HEK293 (cell line): ENCODE measurements around the gene APOBEC3F.
A peak's percentile ranks its signal among the peaks of the same experiment; 100 is the strongest.

ENCODE experiments used
- CTCF ChIA-PET: fragments of 350-600 bp; formaldehyde crosslinking; extraction: SDS; loops from one replicate; lab custom pipeline; 2021; ENCODE audit warnings: antibody characterized with exemption; lab: Yijun Ruan, JAX
- POLR2A ChIA-PET: fragments of 300-600 bp; formaldehyde crosslinking; extraction: SDS; loops from one replicate; lab custom pipeline; 2020; ENCODE audit warnings: antibody characterized with exemption, inconsistent platforms; lab: Yijun Ruan, JAX
- H3K27ac ChIP-seq: fragments of 200-500 bp; sonication (Bioruptor generic); 2 replicates; pipeline ENCODE4 v1.5.1; 2014; ENCODE audit warnings: low read depth, low read length, control low read depth, inconsistent platforms; ENCODE audit errors: extremely low read depth
- H3K36me3 ChIP-seq, 2 experiments: fragments of 200-500 bp in 1 of 2; sonication (Bioruptor generic) in 1 of 2; 1 replicate in 1 of 2; 2 replicates in 1 of 2; pipeline ENCODE4 v1.5.1; 2014 to 2017; ENCODE audit warnings: inconsistent platforms in 2 of 2, low read length in 2 of 2; ENCODE audit not compliant: control insufficient read depth in 2 of 2, insufficient read depth in 1 of 2
- H3K4me1 ChIP-seq: fragments of 200-500 bp; sonication (Bioruptor generic); 2 replicates; pipeline ENCODE4 v1.5.1; 2014; ENCODE audit warnings: mild to moderate bottlenecking, low read length, inconsistent platforms; ENCODE audit not compliant: control insufficient read depth, insufficient read depth
- H3K4me3 ChIP-seq: 2 replicates; pipeline ENCODE4 v1.5.1; 2011; ENCODE audit warnings: low read depth, mild to moderate bottlenecking, control low read depth, low read length, moderate library complexity
- H3K9me3 ChIP-seq: fragments of 200-500 bp; sonication (Bioruptor generic); 2 replicates; pipeline ENCODE4 v1.5.1; 2014; ENCODE audit warnings: low read depth, low read length, inconsistent platforms; ENCODE audit not compliant: control insufficient read depth, insufficient read depth
- CTCF ChIP-seq: fragments of 450-650 bp; formaldehyde crosslinking; IDR thresholded peaks from 2 replicates; pipeline ENCODE4 v1.5.1; 2016; ENCODE audit warnings: missing biosample characterization, missing genetic modification characterization
- GLIS1 ChIP-seq: fragments of 450-650 bp; formaldehyde crosslinking; IDR thresholded peaks from 2 replicates; pipeline ENCODE4 v1.5.1; 2016; ENCODE audit warnings: missing biosample characterization, missing genetic modification characterization
- KLF10 ChIP-seq: fragments of 450-650 bp; IDR thresholded peaks from 2 replicates; pipeline ENCODE4 v1.5.1; 2018; ENCODE audit warnings: missing biosample characterization, mild to moderate bottlenecking, missing genetic modification characterization
- YY1 ChIP-seq: fragments of 450-650 bp; formaldehyde crosslinking; IDR thresholded peaks from 2 replicates; pipeline ENCODE4 v1.5.1; 2018; ENCODE audit warnings: missing biosample characterization, missing genetic modification characterization
- ZBTB10 ChIP-seq: fragments of 450-650 bp; formaldehyde crosslinking; IDR thresholded peaks from 2 replicates; pipeline ENCODE4 v1.5.1; 2016; ENCODE audit warnings: missing biosample characterization, missing genetic modification characterization
- ZBTB44 ChIP-seq: fragments of 450-650 bp; IDR thresholded peaks from 2 replicates; pipeline ENCODE4 v1.5.1; 2018; ENCODE audit warnings: missing biosample characterization, mild to moderate bottlenecking, missing genetic modification characterization
- ZNF138 ChIP-seq: fragments of 450-650 bp; formaldehyde crosslinking; IDR thresholded peaks from 2 replicates; pipeline ENCODE4 v1.5.1; 2016; ENCODE audit warnings: missing biosample characterization, missing genetic modification characterization, borderline replicate concordance
- ZNF148 ChIP-seq: fragments of 450-650 bp; formaldehyde crosslinking; IDR thresholded peaks from 2 replicates; pipeline ENCODE4 v1.5.0; 2017; ENCODE audit warnings: missing biosample characterization, missing genetic modification characterization, borderline replicate concordance
- ZNF169 ChIP-seq: fragments of 450-650 bp; formaldehyde crosslinking; IDR thresholded peaks from 2 replicates; pipeline ENCODE4 v1.5.1; 2016; ENCODE audit warnings: missing biosample characterization, missing genetic modification characterization
- ZNF202 ChIP-seq: fragments of 450-650 bp; formaldehyde crosslinking; IDR thresholded peaks from 2 replicates; pipeline ENCODE4 v1.5.1; 2016; ENCODE audit warnings: missing biosample characterization, missing genetic modification characterization, borderline replicate concordance
- ZNF280C ChIP-seq: fragments of 450-650 bp; formaldehyde crosslinking; IDR thresholded peaks from 2 replicates; pipeline ENCODE4 v1.5.1; 2016; ENCODE audit warnings: missing biosample characterization, missing genetic modification characterization
- ZNF426 ChIP-seq: fragments of 450-650 bp; formaldehyde crosslinking; IDR thresholded peaks from 2 replicates; pipeline ENCODE4 v1.5.1; 2017; ENCODE audit warnings: missing biosample characterization, missing genetic modification characterization, mild to moderate bottlenecking, inconsistent platforms, moderate library complexity
- ZNF529 ChIP-seq: fragments of 450-650 bp; formaldehyde crosslinking; IDR thresholded peaks from 2 replicates; pipeline ENCODE4 v1.5.1; 2017; ENCODE audit warnings: missing genetic modification characterization, missing biosample characterization; ENCODE audit not compliant: insufficient replicate concordance
- ZNF621 ChIP-seq: fragments of 450-650 bp; formaldehyde crosslinking; IDR thresholded peaks from 2 replicates; pipeline ENCODE4 v1.5.1; 2017; ENCODE audit warnings: missing biosample characterization, missing genetic modification characterization
- ZNF843 ChIP-seq: fragments of 450-650 bp; formaldehyde crosslinking; IDR thresholded peaks from 2 replicates; pipeline ENCODE4 v1.5.1; 2016; ENCODE audit warnings: missing biosample characterization, missing genetic modification characterization

APOBEC3F gene

GRCh38 chr22:39068033-39068785, 27.5 kb downstream of the APOBEC3F start (continued):
- TF ChIP-seq ZBTB10 (tag by site-specific recombination), result no peak
- TF ChIP-seq ZNF169 (tag by site-specific recombination), result no peak
- no peak for TF ChIP-seq ZNF529 (tag by site-specific recombination)
- no peak for TF ChIP-seq ZBTB44
- no peak for TF ChIP-seq GLIS1 (tag by site-specific recombination)
- TF ChIP-seq CTCF (tag by site-specific recombination), result 0 out of 2 replicates have a peak, but pooled peaks have one; percentile 12

GRCh38 chr22:39070186-39070585, 29.5 kb downstream of the APOBEC3F start:
- TF ChIP-seq ZNF148, result no peak
- TF ChIP-seq ZNF843 (tag by site-specific recombination), result no peak
- no peak for TF ChIP-seq YY1 (tag by site-specific recombination)
- TF ChIP-seq KLF10, result no peak
- no peak for TF ChIP-seq ZNF621
- no peak for TF ChIP-seq ZNF138 (tag by site-specific recombination)
- no peak for TF ChIP-seq ZNF202 (tag by site-specific recombination)
- TF ChIP-seq ZNF426 (tag by site-specific recombination), result no peak
- TF ChIP-seq ZNF280C, result no peak
- H3K9me3 ChIP-seq, result no peaks in the 10 kb centered on the region
- H3K36me3 ChIP-seq, result no peaks in the 10 kb centered on the region
- no peak overlapping the region for H3K27ac ChIP-seq
- ChIA-PET POLR2A (no interaction called here), CTCF (interaction anchor here (1.1 kb wide), 1 partner anchor 48 kb away, joined by 3 read pairs; no protein-coding TSS in a partner anchor)
- no peak overlapping the region for H3K4me3 ChIP-seq
- no peaks in the 10 kb centered on the region for H3K4me1 ChIP-seq
